ENCODE measurements around the gene PARP11.

PARP11 gene

DNA sequence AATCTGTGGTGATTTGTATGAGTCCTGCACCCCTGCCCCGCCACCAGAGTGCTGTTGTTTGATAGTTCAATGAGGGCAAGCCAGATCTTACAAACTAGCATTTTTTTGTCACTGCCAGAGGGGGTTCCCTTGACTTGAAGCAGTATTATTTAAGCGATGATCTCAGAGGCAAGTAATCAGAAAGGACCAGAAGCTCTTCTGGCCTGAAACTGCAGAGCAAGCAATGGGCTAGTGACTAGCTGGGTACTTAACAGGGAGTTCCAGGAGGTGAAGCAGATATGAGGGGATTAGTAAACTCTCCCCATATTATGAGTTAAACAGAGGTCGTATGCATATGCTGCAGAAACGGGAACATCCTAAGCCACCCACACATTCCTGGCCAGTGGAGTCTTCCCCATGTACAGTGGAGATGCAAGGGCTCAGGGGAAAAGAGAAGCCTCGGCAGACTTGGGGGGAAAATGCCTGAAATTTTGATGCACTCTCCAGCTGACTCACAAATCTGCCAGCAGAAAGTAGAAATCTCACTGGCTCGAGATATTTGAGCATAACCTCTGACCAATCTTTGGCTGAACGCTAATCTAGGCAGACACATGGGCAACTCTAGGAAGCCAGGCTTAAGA lies 112.0 kb downstream of the PARP11 start:
- no peak for DNase-seq

GRCh38 chr12:3759878-3760277 lies 113.3 kb downstream of the PARP11 start:
- DNase-seq = no peak

All from stimulated activated naive CD4-positive, alpha-beta T cell treated with Interleukin-2 at 50 U/mL for 16 hours (primary cell).